Measurements from ENCODE around the gene CXCL9.

Gene CXCL9

GRCh38 chr4:76028350-76028765 is 21.0 kb upstream of the CXCL9 start:
- Mint-ChIP-seq H3K27me3 (no peaks in the 10 kb centered on the region), H3K36me3 (no peaks in the 10 kb centered on the region), H3K27ac (peak overlapping the region; percentile 78), H3K4me1 (peaks cover 14% of the 10 kb centered on the region), H3K9me3 (no peaks in the 10 kb centered on the region), H3K4me3 (peak overlapping the region; percentile 62)
- ATAC-seq (ENCODE audit: low read depth) (peak; percentile 53), DNase-seq (ENCODE audit: low spot score in 2 of 2) (no peak)

GRCh38 chr4:76024065-76024464 is 16.8 kb upstream of the CXCL9 start:
- H3K27me3 Mint-ChIP-seq = no peaks in the 10 kb centered on the region
- H3K9me3 Mint-ChIP-seq = no peaks in the 10 kb centered on the region
- H3K4me1 Mint-ChIP-seq = peaks cover 28% of the 10 kb centered on the region
- no peaks in the 10 kb centered on the region for H3K36me3 Mint-ChIP-seq
- ATAC-seq (ENCODE audit: low read depth) (no peak), DNase-seq (ENCODE audit: low spot score in 2 of 2) (no peak)
- H3K27ac Mint-ChIP-seq = no peak overlapping the region
- no peak overlapping the region for H3K4me3 Mint-ChIP-seq

GRCh38 chr4:76023389-76023788 is 16.1 kb upstream of the CXCL9 start, which contains the start of gene CXCL10:
CXCL10 (minus strand) TSS chr4:76023497; CDS start chr4:76023431, 66 bp downstream.
- H3K27me3 Mint-ChIP-seq = no peaks in the 10 kb centered on the region
- H3K9me3 Mint-ChIP-seq = no peaks in the 10 kb centered on the region
- no peak within 1 kb of the TSS for H3K4me3 Mint-ChIP-seq
- H3K27ac Mint-ChIP-seq = peak within 1 kb of the TSS; percentile 3
- H3K36me3 Mint-ChIP-seq = no peaks in the 10 kb centered on the region
- H3K4me1 Mint-ChIP-seq = peaks cover 24% of the 10 kb centered on the region
- peak; percentile 75 for ATAC-seq (ENCODE audit: low read depth)
- DNase-seq (ENCODE audit: low spot score in 2 of 2) = peak in 1 of 2 donors; percentile 8

GRCh38 chr4:76022677-76023076 is 15.4 kb upstream of the CXCL9 start:
- Mint-ChIP-seq H3K27ac (peak overlapping the region; percentile 3), H3K9me3 (no peaks in the 10 kb centered on the region), H3K36me3 (no peaks in the 10 kb centered on the region), H3K4me3 (no peak overlapping the region), H3K4me1 (peaks cover 22% of the 10 kb centered on the region), H3K27me3 (no peaks in the 10 kb centered on the region)
- ATAC-seq (ENCODE audit: low read depth) (no peak), DNase-seq (ENCODE audit: low spot score in 2 of 2) (no peak)

GRCh38 chr4:76022031-76022430 is 14.7 kb upstream of the CXCL9 start:
- Mint-ChIP-seq H3K4me3 (no peak overlapping the region), H3K9me3 (no peaks in the 10 kb centered on the region), H3K36me3 (no peaks in the 10 kb centered on the region), H3K4me1 (peaks cover 22% of the 10 kb centered on the region), H3K27me3 (no peaks in the 10 kb centered on the region), H3K27ac (peak overlapping the region; percentile 5)
- DNase-seq (ENCODE audit: low spot score in 2 of 2) (no peak), ATAC-seq (ENCODE audit: low read depth) (no peak)

- Mint-ChIP-seq H3K4me3 (no peak overlapping the region), H3K9me3 (no peaks in the 10 kb centered on the region), H3K36me3 (no peaks in the 10 kb centered on the region), H3K27ac (no peak overlapping the region), H3K27me3 (no peaks in the 10 kb centered on the region), H3K4me1 (peaks cover 29% of the 10 kb centered on the region)
- ATAC-seq (ENCODE audit: low read depth) = no peak
- DNase-seq (ENCODE audit: low spot score in 2 of 2) = no peak
Observed at GRCh38 chr4:76017056-76017686, 9.9 kb upstream of the CXCL9 start.

- Mint-ChIP-seq H3K27ac (no peak overlapping the region), H3K36me3 (no peaks in the 10 kb centered on the region), H3K4me1 (peaks cover 25% of the 10 kb centered on the region), H3K4me3 (no peak overlapping the region), H3K27me3 (no peaks in the 10 kb centered on the region), H3K9me3 (no peaks in the 10 kb centered on the region)
- ATAC-seq (ENCODE audit: low read depth) (peak; percentile 42), DNase-seq (ENCODE audit: low spot score in 2 of 2) (no peak)
Observed at GRCh38 chr4:76016393-76016792, 9.1 kb upstream of the CXCL9 start.

GRCh38 chr4:76013540-76013939 is 6.2 kb upstream of the CXCL9 start:
- ATAC-seq (ENCODE audit: low read depth) (no peak), DNase-seq (ENCODE audit: low spot score in 2 of 2) (no peak)
- Mint-ChIP-seq H3K4me3 (no peak overlapping the region), H3K36me3 (no peaks in the 10 kb centered on the region), H3K4me1 (peaks cover 26% of the 10 kb centered on the region), H3K27ac (no peak overlapping the region), H3K27me3 (no peaks in the 10 kb centered on the region), H3K9me3 (no peaks in the 10 kb centered on the region)

- Mint-ChIP-seq H3K27ac (peak overlapping the region; percentile 46), H3K4me3 (peak overlapping the region; percentile 51), H3K4me1 (peaks cover 26% of the 10 kb centered on the region), H3K27me3 (no peaks in the 10 kb centered on the region), H3K9me3 (no peaks in the 10 kb centered on the region), H3K36me3 (no peaks in the 10 kb centered on the region)
- DNase-seq (ENCODE audit: low spot score in 2 of 2) (no peak), ATAC-seq (ENCODE audit: low read depth) (no peak)
Observed at GRCh38 chr4:76012388-76012801, 5.1 kb upstream of the CXCL9 start.

- Mint-ChIP-seq H3K27ac (peak overlapping the region; percentile 46), H3K27me3 (no peaks in the 10 kb centered on the region), H3K36me3 (no peaks in the 10 kb centered on the region), H3K9me3 (no peaks in the 10 kb centered on the region), H3K4me1 (peaks cover 26% of the 10 kb centered on the region), H3K4me3 (peak overlapping the region; percentile 67)
- DNase-seq (ENCODE audit: low spot score in 2 of 2) (no peak), ATAC-seq (ENCODE audit: low read depth) (peak; percentile 69)
Observed at GRCh38 chr4:76011700-76012387, 4.5 kb upstream of the CXCL9 start.

GRCh38 chr4:76011018-76011670 is 3.8 kb upstream of the CXCL9 start:
- no peak overlapping the region for H3K27ac Mint-ChIP-seq
- H3K9me3 Mint-ChIP-seq = no peaks in the 10 kb centered on the region
- no peaks in the 10 kb centered on the region for H3K27me3 Mint-ChIP-seq
- ATAC-seq (ENCODE audit: low read depth) = no peak
- no peaks in the 10 kb centered on the region for H3K36me3 Mint-ChIP-seq
- no peak for DNase-seq (ENCODE audit: low spot score in 2 of 2)
- peaks cover 24% of the 10 kb centered on the region for H3K4me1 Mint-ChIP-seq
- peak overlapping the region; percentile 67 for H3K4me3 Mint-ChIP-seq

GRCh38 chr4:76010576-76010975 is 3.3 kb upstream of the CXCL9 start:
- ATAC-seq (ENCODE audit: low read depth) = no peak
- H3K36me3 Mint-ChIP-seq = no peaks in the 10 kb centered on the region
- no peaks in the 10 kb centered on the region for H3K9me3 Mint-ChIP-seq
- peaks cover 24% of the 10 kb centered on the region for H3K4me1 Mint-ChIP-seq
- DNase-seq (ENCODE audit: low spot score in 2 of 2) = no peak
- H3K27me3 Mint-ChIP-seq = no peaks in the 10 kb centered on the region
- no peak overlapping the region for H3K27ac Mint-ChIP-seq
- H3K4me3 Mint-ChIP-seq = no peak overlapping the region

GRCh38 chr4:76009311-76009710 is 2.0 kb upstream of the CXCL9 start:
- no peak overlapping the region for H3K4me3 Mint-ChIP-seq
- H3K4me1 Mint-ChIP-seq = peaks cover 16% of the 10 kb centered on the region
- no peak overlapping the region for H3K27ac Mint-ChIP-seq
- H3K27me3 Mint-ChIP-seq = no peaks in the 10 kb centered on the region
- DNase-seq (ENCODE audit: low spot score in 2 of 2) (no peak), ATAC-seq (ENCODE audit: low read depth) (no peak)
- no peaks in the 10 kb centered on the region for H3K36me3 Mint-ChIP-seq
- H3K9me3 Mint-ChIP-seq = no peaks in the 10 kb centered on the region

- H3K9me3 Mint-ChIP-seq = no peaks in the 10 kb centered on the region
- H3K36me3 Mint-ChIP-seq = no peaks in the 10 kb centered on the region
- no peak overlapping the region for H3K27ac Mint-ChIP-seq
- ATAC-seq (ENCODE audit: low read depth) = no peak
- no peak overlapping the region for H3K4me3 Mint-ChIP-seq
- peaks cover 3% of the 10 kb centered on the region for H3K27me3 Mint-ChIP-seq
- H3K4me1 Mint-ChIP-seq = no peaks in the 10 kb centered on the region
- no peak for DNase-seq (ENCODE audit: low spot score in 2 of 2)
Observed at GRCh38 chr4:76003620-76004019, 3.7 kb downstream of the CXCL9 start.
